Suppressor macrophage (primary cell): ENCODE measurements around the gene SLC1A7.

Source experiments
- DNase-seq, 4 experiments: peaks; one replicate each; pipeline ENCODE4 v3.0.0-alpha.2; 2020 to 2022

SLC1A7 gene

DNA sequence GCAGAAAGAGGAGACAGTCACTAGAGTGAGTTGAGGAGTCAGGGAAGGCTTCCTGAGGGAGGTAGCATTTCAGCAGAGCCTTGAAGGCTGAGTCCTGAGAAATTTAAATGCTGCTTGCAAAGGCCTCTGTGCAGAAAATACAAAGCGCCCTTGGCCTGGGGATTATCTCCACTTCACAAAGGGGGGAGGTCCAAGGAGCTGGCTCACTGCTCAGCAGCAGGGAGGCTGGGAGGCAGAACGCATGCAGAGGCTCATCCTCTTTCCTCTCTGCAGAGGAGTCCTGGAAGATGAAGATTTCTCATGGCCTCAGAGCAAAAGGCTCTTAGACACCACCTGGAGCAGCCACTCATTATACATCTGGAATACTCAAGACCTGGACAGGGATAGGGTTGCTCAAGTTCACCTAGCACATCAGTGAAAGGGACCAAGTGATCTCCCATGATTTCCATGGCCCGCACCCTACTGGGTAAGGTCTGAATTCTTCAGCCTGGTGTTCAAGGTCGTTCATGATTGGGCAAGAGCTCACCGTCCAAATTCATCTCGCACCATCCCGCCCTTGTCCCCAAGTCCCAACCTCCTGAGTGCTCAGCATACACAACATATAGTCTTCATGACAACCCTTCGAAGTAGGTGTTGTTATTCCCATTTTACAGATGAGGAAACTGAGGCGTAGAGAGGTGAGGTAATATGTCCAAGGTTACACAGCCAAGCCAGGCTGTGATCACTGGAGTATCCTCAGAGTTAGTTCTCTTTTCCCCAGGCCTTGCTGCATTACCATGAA, 9.0 kb downstream of the SLC1A7 start:
- no peak for DNase-seq

DNA sequence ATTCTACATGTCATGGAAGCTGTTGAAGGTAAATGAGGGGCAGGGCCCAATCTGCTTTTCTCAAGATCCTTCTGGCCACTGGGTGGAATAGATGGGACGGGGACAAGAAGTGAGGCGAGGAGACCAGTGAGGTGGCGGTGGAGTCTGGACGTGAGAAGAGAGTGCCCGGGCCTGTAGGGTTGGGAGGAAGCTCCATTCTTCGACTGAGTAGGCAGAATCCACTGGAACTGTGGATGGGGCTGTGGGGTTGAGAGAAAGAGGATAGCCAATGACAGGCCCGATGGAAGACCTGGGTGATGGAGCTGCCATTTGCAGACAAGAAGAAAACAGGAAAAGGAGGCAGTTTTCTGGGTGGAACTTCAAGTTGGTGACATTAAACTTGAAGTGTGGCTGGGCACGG, 10.3 kb downstream of the SLC1A7 start:
- DNase-seq: no peak

DNA sequence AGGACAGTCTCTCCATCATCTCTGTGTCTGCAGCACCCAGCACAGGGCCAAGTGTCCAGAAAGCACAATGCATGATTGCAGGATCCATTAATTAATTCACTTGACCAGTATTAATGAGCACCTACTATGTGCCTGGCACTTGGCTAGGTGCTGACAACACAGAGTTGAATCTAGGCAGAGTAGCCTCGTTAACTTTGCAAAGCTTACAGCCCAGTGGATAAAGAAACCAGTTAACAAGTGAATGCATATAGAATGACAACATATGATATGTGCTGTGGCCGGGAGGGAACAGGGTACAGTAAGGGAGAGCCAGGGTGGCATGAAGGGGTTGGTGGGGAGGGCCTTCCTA, 10.9 kb downstream of the SLC1A7 start:
- DNase-seq: no peak

- no peak for DNase-seq
These were observed 11.4 kb downstream of the SLC1A7 start for GRCh38 chr1:53130878-53131589.

DNA sequence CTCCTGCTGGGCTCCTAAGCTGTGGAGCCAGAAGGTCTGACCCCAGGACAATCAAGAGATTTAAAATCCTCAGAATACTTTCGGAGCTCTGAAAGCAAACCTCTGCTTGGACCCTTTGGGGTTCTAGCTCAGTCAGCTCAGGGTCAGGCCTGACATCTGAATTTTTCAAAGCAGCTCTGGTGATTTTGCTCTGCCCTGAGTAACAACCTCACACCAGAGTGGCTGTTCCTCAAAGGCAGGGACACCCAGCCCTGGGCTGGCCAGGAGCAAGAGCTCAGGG, 11.9 kb downstream of the SLC1A7 start:
- DNase-seq: no peak

GRCh38 chr1:53129891-53130597, 12.4 kb downstream of the SLC1A7 start:
- DNase-seq: no peak

DNA sequence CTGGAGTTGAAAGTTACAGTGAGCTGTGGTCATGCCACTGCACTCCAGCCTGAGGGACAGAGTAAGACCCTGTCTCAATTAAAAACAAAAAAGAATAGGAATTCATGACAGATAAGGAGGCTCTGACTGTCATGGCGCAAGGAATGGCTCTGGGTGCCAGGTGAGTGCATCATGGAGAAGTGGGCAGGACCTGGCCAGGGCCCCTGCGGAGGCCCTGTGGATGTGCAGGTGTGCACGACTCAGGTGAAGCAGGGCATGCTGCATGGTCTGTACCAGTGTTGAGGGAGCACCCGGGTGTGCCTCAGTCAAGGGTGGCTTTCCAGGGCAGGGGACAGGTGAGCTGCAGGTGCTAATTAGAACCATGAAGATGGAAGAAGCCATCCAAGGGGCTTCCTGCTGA, 14.0 kb downstream of the SLC1A7 start:
- no peak for DNase-seq

DNA sequence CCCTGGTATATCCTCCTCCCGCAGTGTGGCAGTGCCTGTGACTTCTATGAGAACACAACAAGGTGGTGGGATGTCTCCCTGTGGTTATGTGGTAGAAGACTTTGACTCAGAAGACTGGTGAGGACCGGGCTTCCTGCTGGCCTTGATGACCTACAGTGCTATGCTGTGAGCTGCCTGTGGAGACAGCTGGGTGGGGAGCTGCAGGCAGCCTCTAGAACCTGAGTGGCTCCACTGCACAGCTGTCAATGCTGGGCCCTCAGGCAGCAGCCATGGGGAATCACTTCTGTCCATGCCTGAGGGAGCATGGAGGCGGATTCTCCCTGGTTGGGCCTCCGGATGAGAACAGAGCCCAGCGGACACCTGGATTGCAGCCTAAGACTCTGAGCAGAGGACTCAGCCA, 14.9 kb downstream of the SLC1A7 start:
- DNase-seq: peak in 2 of 4 experiments; percentile 33

DNA sequence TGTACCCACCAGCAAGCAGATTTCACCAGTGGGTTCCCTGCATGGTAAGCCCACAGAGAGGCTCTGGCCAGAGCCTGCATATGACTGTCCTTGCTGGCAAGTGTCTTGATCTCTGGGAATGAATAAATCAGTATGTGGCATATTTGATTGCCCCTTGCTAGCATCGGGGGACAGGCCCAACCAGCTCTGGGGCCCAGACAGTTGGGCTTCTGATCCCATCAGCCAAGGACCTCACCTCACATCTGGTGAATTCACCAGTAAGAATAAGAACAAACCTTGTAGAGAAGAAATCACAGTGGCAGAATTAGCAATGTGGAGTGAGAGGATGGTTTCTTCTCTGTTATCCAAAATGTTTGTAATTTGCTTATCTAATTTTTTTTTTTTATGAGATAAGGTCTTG, 15.9 kb downstream of the SLC1A7 start:
- no peak for DNase-seq

DNA sequence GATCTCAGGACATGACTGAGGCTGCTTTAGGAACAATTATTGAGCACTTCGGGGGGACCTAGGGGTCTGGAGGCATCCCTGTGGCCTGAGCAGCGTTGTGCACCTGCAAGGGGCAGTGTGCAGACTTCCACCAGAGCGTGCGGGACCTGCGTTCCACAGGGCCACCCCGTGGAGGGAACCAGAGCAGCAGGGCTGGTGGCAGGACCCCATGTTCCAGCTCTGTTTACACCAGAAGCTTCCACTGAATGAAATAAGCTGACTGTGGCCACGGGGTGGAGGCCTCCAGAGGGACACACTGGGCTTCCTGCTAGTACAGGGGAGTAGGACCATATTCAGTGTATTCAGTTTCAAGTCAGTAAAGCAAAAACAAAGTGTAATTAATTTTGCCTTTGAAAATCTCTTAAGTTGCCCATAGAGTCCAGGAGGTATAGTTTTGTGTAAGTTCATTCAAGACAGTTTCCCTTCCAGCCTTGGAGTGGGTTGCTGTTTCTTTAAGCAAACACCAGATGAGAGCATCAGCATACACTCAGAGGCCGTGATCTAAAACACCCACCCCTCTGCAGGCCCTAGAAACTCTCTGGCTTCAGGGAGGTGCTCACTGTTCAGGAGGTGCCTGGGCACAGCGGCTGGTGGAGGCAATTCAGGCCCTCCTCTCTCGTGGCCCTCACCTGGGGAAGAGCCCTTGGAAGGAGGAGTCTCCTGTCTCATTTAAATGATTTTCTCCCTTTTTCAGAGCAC, 16.6 kb downstream of the SLC1A7 start:
- DNase-seq: peak in 1 of 4 experiments; percentile 26

- no peak for DNase-seq
These were observed 17.3 kb downstream of the SLC1A7 start for GRCh38 chr1:53125122-53125521.

GRCh38 chr1:53123453-53124140, 18.8 kb downstream of the SLC1A7 start:
- DNase-seq: no peak

DNA sequence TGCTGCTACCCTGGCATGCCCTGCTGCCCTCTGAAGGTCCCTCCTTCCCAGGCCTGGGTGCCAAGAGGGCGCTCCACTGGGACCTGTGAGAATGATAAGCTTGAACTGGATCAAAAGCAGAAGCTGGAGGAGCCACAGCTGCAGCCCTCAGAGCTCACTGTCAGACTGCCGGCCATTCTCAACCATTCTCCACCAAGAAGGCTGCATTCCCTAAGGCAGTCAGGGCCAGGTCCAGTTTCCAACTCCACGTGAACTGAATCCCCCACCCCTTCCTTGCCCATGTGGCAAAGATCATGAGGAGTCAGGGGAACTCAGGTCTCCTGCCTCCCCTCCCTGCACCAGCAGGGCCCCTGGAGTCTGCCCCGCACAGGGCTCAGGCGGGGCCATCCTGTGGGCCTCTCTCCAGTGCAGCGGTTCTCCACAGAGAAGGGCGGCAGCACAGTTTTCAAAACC, 19.5 kb downstream of the SLC1A7 start:
- no peak for DNase-seq

GRCh38 chr1:53122201-53122885, 20.1 kb downstream of the SLC1A7 start:
- peak; percentile 73 to 87 (median 78) for DNase-seq

DNA sequence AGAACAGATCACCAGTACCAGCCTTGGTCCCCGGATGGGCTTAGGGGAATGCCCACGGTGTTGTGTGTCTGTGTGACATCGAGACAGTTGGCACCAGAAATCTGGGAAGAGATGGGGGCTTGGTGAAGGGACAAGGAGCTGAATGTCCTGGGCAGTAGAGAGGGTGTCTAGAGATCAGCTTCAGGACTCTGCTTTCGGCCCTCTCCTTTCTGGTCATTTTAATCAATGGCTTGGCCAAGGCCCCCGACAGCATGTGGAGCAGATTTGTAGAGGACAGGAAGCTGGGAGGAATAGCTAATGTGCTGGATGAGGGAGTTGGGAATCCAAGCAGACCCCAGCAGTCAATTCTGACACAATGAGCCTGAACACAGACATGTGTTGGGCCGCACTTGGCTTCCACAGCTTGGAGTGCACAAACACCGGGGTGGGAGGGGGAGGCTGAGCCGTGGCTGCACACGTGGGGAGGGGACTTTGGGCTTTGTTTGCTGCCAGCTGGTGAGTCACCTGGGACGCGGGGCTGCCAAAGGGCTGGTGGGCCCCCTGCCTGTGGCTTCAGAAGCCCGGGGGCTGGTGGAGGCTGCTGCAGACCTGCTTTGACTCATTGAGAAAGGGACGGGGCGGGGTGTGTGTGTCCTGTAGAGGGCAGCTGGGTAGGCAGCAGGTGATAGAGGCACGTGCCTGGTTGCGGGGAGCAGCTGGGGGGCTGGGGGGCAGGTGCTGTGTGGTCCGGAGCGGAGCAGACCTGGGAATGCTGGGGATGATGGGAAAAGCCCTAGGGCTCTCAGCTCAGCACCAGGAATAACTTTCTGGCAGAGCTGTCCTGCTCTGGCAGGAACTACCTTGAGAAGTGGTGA, 20.9 kb downstream of the SLC1A7 start:
- DNase-seq: no peak

DNA sequence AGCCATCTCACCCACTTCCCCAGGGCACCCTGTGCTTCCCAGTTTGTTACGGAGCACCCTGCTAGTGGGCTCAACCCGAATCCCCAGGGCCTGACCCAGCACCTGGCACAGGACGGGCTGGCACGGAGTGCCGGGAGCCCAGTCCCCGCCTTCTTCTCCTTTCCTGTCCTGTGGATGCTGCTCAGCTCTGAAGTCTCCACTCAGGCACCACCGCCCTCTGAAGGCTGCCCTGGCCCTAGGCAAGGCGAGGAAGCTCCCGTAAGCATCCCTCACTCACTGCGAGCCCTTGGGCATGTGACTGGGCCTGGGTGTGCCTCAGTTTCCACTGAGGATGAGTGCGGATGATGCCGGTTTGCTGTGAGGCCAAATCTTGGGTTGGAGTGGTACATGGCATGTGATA, 21.8 kb downstream of the SLC1A7 start:
- no peak for DNase-seq

DNA sequence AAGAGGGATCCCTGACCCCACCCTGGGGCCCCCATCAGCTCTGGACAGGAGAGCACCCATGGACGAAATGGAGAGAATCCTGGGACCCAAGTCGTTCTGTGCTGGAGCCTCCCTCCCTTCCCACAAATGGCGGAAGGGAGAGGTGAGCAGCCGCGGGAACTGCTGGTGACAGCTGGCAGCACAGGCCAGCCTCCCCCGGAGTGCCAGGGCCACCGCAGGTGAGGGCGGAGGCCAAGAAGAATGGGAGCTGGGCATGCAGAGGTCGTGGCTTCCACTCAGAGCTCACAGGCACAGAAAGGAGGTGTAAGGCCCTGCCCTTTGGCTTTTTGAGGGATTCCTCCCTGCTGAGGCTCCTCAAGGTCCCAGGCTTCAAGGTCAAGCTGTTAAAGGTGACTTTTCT, 24.6 kb downstream of the SLC1A7 start:
- DNase-seq: no peak

DNA sequence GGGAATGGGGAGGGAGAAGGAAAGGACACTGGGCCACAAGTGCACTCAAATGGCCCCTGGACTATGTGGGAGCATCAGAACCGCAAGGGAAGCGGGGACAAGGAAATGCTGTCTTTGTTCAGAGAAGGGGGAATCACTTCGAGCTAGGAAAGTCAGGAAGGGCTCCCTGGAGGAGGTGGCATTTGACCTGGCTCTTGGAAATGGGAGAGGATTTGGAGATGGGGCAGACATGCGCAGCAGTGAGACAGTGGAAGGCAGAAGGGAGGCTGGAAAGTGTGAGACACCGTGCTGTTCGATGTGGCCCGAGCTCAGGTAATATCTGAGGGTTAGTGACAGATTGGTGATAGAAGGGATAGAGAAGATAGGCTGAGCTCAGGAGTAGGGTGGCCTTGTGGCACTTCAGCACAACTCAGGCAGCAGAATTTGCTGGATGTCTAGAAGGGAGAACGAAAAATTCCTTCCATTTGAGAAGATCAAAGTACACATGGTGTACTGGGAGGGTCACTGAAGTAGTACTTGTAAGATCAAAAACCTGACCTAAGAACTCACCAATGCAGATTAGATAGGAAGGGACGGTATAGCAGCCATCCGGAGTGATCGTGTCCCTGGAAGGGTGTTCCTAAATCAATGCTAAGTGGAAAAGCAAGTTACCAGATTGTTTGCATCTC, 25.4 kb downstream of the SLC1A7 start:
- no peak for DNase-seq

DNA sequence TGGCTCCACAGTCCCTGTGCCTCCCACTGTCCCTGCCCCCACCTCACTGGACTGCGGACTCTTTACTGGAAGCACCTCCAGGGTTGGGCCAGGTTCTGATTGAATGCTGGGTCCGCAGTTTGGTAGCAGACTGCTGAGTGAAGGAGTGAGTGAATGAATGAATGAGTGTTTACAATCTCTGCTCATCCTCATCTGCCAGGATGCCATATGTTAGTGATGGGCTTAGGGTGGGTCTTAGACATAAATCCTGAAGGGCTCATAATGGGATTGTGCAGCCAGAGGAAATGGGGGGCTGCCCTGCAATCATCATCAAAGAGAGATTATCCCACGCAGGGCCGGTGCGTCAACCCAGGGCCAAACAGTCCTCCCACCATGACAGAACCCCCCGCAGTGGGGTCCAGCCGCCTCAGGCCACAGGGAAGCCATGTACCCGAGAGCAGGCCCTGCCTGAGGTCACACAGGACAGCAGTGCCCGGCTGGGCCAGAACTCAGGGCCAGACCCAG, 26.1 kb downstream of the SLC1A7 start:
- DNase-seq: no peak
